MM.1S (cell line): ENCODE data around the gene SHFL.

Experiments used
- DNase-seq: peaks from one replicate; pipeline ENCODE4 v3.0.0-alpha.2; 2015
- H2AFZ ChIP-seq: fragments of 300-600 bp; sonication (generic); 2 replicates; pipeline ENCODE4 v1.6.0; 2016; ENCODE audit warnings: antibody characterized with exemption, low read length
- H3F3A ChIP-seq: fragments of 300-600 bp; sonication (generic); 2 replicates; pipeline ENCODE4 v1.6.1; 2016; ENCODE audit warnings: mild to moderate bottlenecking, antibody characterized with exemption, low read length, moderate library complexity, mixed read lengths; ENCODE audit not compliant: insufficient read depth
- H3K27ac ChIP-seq: fragments of 300-600 bp; sonication (generic); 2 replicates; pipeline ENCODE4 v1.5.1; 2016; ENCODE audit warnings: mild to moderate bottlenecking, low read length
- H3K27me3 ChIP-seq: fragments of 300-600 bp; sonication (generic); replicated peaks from 2 replicates; pipeline ENCODE4 v1.6.0; 2016; ENCODE audit warnings: low read length; ENCODE audit not compliant: insufficient read depth
- H3K36me3 ChIP-seq: fragments of 300-600 bp; sonication (generic); replicated peaks from 2 replicates; pipeline ENCODE4 v1.6.1; 2016; ENCODE audit warnings: mild to moderate bottlenecking, low read length, mixed read lengths; ENCODE audit not compliant: insufficient read depth
- H3K4me1 ChIP-seq: fragments of 300-600 bp; sonication (generic); 2 replicates; pipeline ENCODE4 v1.6.1; 2016; ENCODE audit warnings: low read length, mixed read lengths
- H3K4me2 ChIP-seq: fragments of 300-600 bp; sonication (generic); 2 replicates; pipeline ENCODE4 v1.6.0; 2016; ENCODE audit warnings: low read depth, low read length
- H3K4me3 ChIP-seq: fragments of 300-600 bp; sonication (generic); 2 replicates; pipeline ENCODE4 v1.5.1; 2016; ENCODE audit warnings: low read length, mixed read lengths
- H3K79me2 ChIP-seq: fragments of 300-600 bp; sonication (generic); 2 replicates; pipeline ENCODE4 v1.6.1; 2016; ENCODE audit warnings: mixed run types, low read length, mixed read lengths
- H3K9ac ChIP-seq: fragments of 300-600 bp; sonication (generic); 2 replicates; pipeline ENCODE4 v1.6.1; 2016; ENCODE audit warnings: low read length, mixed read lengths
- H3K9me2 ChIP-seq: fragments of 300-600 bp; sonication (generic); replicated peaks from 2 replicates; pipeline ENCODE4 v1.6.1; 2016; ENCODE audit warnings: mild to moderate bottlenecking, low read length, mixed read lengths; ENCODE audit not compliant: insufficient read depth
- H3K9me3 ChIP-seq: fragments of 300-600 bp; sonication (generic); replicated peaks from 2 replicates; pipeline ENCODE4 v1.6.1; 2016; ENCODE audit warnings: mild to moderate bottlenecking, low read length, mixed read lengths; ENCODE audit not compliant: insufficient read depth
- H4K20me1 ChIP-seq: fragments of 300-600 bp; sonication (generic); 2 replicates; pipeline ENCODE4 v1.6.1; 2016; ENCODE audit warnings: mild to moderate bottlenecking, low read length, moderate library complexity, mixed read lengths; ENCODE audit not compliant: insufficient read depth
- EZH2 ChIP-seq: fragments of 300-600 bp; sonication (generic); optimal IDR thresholded peaks from 2 replicates; pipeline ENCODE3; 2017; ENCODE audit warnings: low read depth, mild to moderate bottlenecking, antibody characterized with exemption, low read length, mixed read lengths
- EZH2phosphoT487 ChIP-seq: fragments of 300-600 bp; sonication (generic); IDR thresholded peaks from 2 replicates; pipeline ENCODE4 v1.6.1; 2018; ENCODE audit warnings: antibody characterized with exemption, low read length
- TF ChIP-seq, protein P1 (sequence below): fragments of 300-600 bp; sonication (generic); IDR thresholded peaks from 2 replicates; pipeline ENCODE4 v1.5.1; 2016; ENCODE audit warnings: antibody characterized with exemption, low read length, mixed read lengths

Gene SHFL

DNA sequence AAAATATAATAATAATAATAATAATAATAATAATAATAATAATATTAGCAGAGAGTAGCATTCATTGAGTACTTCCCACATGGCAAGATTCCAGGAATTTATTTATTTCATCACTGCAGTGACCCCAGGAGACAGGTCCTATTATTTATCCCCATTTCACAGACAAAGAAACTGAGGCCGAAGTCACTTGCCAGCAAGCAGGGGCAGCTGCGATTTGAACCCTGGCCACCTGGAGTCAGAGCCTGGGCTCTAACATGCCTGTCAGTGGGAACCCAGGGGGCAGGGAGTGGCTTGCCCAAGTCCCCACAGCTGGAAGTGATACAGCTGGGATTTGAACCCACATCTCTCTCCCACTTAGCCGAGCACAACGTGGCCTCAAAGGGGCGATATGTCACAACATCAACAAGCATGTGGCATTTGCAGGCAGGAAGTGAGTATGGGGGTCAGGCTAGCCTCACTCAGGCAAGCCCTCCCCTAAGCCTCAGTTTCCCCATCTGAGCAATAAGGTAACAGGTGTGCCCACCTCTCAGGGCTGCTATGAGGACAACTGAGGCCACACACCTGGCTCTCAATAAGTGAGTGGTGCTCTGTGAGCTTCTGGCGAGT, 2.9 kb downstream of the SHFL start:
- Histone ChIP-seq H3K9me3 (no peaks in the 10 kb centered on the region), H3K36me3 (no peaks in the 10 kb centered on the region)
- TF ChIP-seq, protein P1, sequence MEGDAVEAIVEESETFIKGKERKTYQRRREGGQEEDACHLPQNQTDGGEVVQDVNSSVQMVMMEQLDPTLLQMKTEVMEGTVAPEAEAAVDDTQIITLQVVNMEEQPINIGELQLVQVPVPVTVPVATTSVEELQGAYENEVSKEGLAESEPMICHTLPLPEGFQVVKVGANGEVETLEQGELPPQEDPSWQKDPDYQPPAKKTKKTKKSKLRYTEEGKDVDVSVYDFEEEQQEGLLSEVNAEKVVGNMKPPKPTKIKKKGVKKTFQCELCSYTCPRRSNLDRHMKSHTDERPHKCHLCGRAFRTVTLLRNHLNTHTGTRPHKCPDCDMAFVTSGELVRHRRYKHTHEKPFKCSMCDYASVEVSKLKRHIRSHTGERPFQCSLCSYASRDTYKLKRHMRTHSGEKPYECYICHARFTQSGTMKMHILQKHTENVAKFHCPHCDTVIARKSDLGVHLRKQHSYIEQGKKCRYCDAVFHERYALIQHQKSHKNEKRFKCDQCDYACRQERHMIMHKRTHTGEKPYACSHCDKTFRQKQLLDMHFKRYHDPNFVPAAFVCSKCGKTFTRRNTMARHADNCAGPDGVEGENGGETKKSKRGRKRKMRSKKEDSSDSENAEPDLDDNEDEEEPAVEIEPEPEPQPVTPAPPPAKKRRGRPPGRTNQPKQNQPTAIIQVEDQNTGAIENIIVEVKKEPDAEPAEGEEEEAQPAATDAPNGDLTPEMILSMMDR = no peak
- TF ChIP-seq EZH2phosphoT487 (no peak), EZH2 (no peak)

DNA sequence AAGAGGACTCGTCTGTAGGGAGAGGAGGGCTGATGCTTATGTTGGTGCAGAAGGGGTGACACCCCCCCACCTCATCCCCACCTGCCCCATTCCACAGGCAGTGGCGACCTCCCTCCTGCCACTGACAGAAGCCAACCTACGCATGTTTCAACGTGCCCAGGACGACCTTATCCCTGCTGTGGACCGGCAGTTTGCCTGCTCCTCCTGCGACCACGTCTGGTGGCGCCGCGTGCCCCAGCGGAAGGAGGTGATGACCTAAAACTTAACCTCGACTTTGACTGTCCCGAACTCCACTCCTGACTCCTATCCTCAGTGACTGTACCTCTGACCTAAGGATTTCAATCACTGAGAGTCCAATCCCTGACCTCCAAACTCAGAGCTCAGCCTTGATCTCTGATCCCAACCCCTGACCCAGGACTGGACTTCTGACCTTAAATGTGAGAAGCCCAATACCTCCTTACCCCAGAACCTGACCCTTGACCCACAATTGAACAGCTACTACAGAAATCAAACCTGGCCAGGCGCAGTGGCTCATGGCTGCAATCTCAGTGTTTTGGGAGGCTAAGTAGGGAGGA, 3.8 kb downstream of the SHFL start:
- no peak overlapping the region for H3K4me3 ChIP-seq
- H3F3A ChIP-seq = peaks cover 5% of the 10 kb centered on the region; the same call in 1 of the 2 replicates
- no peaks in the 10 kb centered on the region for H3K36me3 ChIP-seq
- H3K4me2 ChIP-seq = no peak overlapping the region
- H3K9ac ChIP-seq = no peak overlapping the region
- peaks cover 12% of the 10 kb centered on the region; the same call in 1 of the 2 replicates for H3K79me2 ChIP-seq
- no peaks in the 10 kb centered on the region for H3K9me2 ChIP-seq
- H3K4me1 ChIP-seq = 0 out of 2 replicates have a peak, but pooled peaks cover 4% of the 10 kb centered on the region
- no peak for DNase-seq
- no peaks in the 10 kb centered on the region for H3K27me3 ChIP-seq
- no peak overlapping the region for H3K27ac ChIP-seq
- no peak overlapping the region for H2AFZ ChIP-seq
- TF ChIP-seq EZH2phosphoT487 = no peak
- TF ChIP-seq, protein P1 = no peak
- TF ChIP-seq EZH2 = no peak
- H4K20me1 ChIP-seq = no peaks in the 10 kb centered on the region
- H3K9me3 ChIP-seq = no peaks in the 10 kb centered on the region

More for the DNA sequence above, 2.9 kb downstream of the SHFL start:
- H3K9me2 ChIP-seq = no peaks in the 10 kb centered on the region
- H3F3A ChIP-seq = peaks cover 5% of the 10 kb centered on the region; the same call in 1 of the 2 replicates
- DNase-seq = no peak
- no peak overlapping the region for H2AFZ ChIP-seq
- no peak overlapping the region for H3K4me3 ChIP-seq
- H3K4me1 ChIP-seq = 0 out of 2 replicates have a peak, but pooled peaks cover 4% of the 10 kb centered on the region
- no peak overlapping the region for H3K4me2 ChIP-seq
- peaks cover 4% of the 10 kb centered on the region; the same call in 1 of the 2 replicates for H3K27me3 ChIP-seq
- H3K9ac ChIP-seq = no peak overlapping the region
- H3K79me2 ChIP-seq = peaks cover 12% of the 10 kb centered on the region; the same call in 1 of the 2 replicates
- no peak overlapping the region for H3K27ac ChIP-seq
- H4K20me1 ChIP-seq = no peaks in the 10 kb centered on the region

DNA sequence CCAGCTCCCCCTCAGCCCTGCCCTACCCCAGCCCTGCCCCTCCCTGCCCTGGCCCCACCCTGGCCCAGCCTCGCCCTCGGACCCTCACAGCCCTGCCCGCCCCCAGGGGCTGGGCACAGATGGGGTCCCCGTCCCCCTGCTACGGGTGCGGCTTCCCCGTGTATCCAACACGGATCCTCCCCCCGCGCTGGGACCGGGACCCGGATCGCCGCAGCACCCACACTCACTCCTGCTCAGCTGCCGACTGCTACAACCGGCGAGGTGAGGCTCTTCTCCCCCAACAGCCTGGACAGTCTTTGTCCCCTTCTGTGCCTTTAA, 5.2 kb downstream of the SHFL start:
- Histone ChIP-seq H3K27me3 (no peaks in the 10 kb centered on the region), H3K4me2 (no peak overlapping the region), H3K4me3 (no peak overlapping the region), H2AFZ (no peak overlapping the region), H3F3A (peaks cover 4% of the 10 kb centered on the region; the same call in 1 of the 2 replicates), H3K9me2 (no peaks in the 10 kb centered on the region), H4K20me1 (no peaks in the 10 kb centered on the region), H3K9ac (no peak overlapping the region), H3K9me3 (no peaks in the 10 kb centered on the region), H3K36me3 (no peaks in the 10 kb centered on the region), H3K79me2 (peaks cover 11% of the 10 kb centered on the region; the same call in 1 of the 2 replicates), H3K27ac (no peak overlapping the region), H3K4me1 (peaks cover 10% of the 10 kb centered on the region)
- DNase-seq = no peak
- TF ChIP-seq EZH2 (no peak), EZH2phosphoT487 (no peak)
- TF ChIP-seq, protein P1 = no peak
